ENCODE results near the gene PSMC3.

DNA sequence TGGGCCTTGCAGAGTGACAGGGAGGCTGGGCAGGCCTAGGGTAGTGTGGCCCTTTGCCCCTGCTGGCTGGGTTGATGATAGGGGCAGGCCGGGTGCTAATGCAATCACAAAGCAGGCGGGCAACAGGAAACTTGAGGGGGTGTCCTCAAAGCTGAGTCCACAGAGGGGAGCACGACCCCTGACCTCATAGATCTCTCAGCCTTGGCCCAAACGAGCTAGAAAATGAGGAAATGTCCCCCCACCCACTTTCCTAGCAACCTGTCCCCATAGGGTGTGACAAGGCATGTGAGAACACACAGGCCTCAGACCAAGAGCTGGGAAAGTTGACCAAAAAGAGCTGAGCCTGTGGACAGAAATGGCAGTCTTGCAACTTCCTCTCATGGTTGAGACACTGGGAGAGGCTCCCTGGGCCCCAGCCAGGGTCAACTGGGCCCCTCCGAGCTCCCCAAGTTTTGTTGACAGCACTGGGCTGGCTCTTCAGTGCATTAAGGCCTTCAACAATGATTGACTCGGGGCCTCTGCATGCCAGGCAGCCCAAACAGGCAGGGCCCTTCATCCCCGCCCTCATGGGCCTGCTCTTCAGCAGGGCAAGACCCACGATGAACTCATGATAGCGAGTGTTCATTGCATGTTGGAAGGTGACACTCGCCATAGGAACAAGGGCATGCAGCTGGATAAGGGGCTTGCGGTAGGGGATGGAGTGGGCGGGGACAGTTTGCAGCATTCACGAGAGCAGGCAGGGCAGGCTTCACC is 38.1 kb downstream of the PSMC3 start:
- TF ChIP-seq, protein P1, sequence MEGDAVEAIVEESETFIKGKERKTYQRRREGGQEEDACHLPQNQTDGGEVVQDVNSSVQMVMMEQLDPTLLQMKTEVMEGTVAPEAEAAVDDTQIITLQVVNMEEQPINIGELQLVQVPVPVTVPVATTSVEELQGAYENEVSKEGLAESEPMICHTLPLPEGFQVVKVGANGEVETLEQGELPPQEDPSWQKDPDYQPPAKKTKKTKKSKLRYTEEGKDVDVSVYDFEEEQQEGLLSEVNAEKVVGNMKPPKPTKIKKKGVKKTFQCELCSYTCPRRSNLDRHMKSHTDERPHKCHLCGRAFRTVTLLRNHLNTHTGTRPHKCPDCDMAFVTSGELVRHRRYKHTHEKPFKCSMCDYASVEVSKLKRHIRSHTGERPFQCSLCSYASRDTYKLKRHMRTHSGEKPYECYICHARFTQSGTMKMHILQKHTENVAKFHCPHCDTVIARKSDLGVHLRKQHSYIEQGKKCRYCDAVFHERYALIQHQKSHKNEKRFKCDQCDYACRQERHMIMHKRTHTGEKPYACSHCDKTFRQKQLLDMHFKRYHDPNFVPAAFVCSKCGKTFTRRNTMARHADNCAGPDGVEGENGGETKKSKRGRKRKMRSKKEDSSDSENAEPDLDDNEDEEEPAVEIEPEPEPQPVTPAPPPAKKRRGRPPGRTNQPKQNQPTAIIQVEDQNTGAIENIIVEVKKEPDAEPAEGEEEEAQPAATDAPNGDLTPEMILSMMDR (IDR thresholded peaks at IDR 0.05; ENCODE audit: insufficient read depth, low read depth, low read length) = no peak
- no peak for TF ChIP-seq EZH2 (IDR thresholded peaks at IDR 0.05; ENCODE audit: insufficient read depth, low read length)

All from astrocyte (in vitro differentiated cells and primary cell).